ENCODE data around the gene INPP5B.

INPP5B gene

DNA sequence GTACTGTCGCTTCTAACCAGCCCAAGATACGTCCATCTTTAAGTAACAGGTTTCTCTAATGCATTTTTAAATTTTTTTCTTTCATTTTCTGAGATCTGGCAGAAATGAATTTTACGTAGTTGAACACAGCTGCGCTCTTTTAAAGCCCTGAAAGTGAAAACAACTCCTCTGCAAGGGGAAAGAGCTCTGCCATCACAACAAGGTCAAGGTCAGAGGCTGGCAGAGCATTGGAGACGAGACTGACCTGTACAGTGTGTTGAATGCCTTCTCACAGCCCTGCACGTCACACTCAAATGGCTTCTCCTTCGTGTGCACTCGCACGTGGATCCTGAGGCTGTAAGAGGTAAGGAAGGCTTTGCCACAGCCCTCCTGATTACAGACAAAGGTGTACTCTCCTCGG, 107.2 kb downstream of the INPP5B start:
- DNase-seq, result no peak

DNA sequence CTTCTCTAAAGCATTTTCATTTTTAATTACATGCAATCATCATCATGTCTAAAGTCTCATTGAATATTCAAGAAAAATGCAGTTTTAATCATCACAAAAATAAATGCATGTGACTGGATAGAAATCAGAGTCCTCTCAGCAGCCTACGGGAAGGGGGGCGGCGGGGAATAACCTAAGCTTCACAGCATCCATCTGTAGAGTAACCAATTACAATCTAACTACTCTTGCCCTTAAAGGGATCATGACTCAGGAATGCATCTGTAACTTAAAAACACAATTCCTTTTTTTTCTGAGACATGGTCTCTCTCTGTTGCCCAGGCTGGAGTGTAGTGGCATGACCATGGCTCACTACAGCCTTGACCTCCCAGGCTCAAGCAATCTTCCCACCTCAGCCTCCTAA, 110.1 kb downstream of the INPP5B start:
- DNase-seq, result no peak

DNA sequence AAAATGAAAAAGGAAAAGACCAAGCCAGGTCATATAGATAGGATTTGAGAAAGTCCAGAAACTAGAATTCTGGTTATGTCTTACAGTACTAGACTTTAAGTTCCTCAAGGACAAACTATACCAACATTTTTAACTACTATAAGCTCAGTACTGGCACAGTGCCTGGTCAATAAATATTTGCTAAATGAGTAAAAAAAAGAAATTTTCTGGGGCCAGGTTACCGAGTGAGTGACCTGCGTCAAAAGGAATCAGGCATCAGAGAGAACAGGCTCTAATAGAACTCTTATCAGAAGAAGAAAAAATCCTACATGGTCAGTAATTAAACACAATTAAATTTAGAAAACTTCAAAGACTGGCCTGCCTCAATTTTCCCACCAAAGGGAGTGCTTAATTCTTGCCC, 115.0 kb downstream of the INPP5B start:
- DNase-seq, result no peak

DNA sequence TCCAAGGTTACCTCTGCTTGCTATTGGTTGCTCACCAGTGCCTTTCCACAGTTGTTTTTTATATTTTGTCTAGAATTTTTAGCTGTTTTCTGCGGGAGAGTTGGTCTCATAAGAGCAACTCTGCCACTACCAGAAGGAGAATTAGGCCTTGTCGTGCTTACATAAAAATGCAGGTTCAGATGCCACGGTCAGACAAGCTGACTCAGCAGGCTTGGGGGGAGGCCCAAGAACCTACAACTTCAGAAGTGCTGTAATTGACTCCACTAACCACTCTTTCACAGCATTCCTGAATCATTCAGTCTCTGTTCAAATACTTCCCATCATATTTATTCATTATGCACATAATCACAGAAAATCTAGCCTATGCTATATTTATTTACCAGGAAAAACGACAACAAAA, 115.7 kb downstream of the INPP5B start:
- DNase-seq, result no peak

DNA sequence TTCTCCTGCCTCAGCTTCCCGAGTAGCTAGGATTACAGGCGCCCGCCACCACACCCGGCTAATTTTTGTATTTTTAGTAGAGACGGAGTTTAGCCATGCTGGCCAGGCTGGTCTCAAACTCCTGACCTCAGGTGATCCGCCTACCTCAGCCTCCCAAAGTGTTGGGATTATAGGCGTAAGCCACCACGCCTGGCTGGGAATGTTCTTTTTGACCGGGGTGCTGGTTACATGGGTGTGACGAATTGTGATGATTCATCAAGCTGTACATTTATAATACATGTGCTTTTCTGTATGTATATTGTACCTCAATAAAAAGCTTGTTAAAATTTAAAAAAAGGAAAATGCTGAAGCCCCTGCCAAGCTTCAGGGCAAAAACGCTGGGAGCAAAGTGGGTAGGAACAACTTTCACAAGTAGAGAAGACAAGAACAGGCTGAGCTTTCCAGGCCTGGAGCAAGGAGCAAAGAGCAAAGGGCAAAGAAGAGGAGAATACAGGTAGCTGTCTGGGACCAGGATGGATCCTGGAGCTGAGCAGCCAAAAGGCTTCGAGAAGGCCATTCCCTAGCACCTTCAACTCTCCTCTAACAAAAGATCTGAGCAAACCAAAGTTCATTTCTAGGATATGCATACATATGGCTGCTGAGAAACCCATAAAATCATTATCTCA, 118.3 kb downstream of the INPP5B start:
- DNase-seq, result no peak

DNA sequence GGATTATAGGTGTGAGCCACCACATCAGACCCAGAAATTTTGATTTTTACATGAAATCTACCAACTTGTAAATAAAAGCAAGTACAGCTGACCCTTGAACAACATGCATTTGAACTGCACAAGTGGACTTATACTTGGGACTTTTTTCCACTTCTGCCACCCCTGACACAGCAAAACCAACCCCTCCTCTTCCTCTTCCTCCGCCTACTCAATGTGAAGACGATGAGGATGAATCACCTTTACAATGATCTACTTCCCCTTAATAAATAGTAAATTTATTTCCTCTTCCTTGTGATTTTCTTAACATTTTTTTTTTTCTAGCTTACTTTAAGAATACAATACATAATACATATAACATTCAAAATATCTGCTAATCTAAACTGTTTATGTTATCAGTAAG, 121.3 kb downstream of the INPP5B start:
- DNase-seq, result no peak

DNA sequence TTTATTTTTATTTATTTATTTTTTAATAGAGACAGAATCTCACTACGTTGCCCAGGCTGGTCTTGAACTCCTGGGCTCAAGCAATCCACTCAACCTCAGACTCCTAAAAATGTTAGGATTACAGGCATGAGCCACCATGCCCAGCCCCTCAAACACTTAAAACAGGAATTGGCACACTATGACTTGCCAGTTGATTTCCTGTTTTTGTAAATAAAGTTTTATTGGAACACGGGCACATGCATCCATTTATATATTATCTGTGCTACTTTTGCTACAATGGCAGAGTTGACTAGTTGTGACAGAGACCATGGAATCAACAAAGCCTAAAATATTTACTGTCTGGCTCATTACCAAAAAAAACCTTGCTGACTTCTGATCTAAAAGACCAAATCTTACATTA, 122.9 kb downstream of the INPP5B start:
- DNase-seq, result no peak

DNA sequence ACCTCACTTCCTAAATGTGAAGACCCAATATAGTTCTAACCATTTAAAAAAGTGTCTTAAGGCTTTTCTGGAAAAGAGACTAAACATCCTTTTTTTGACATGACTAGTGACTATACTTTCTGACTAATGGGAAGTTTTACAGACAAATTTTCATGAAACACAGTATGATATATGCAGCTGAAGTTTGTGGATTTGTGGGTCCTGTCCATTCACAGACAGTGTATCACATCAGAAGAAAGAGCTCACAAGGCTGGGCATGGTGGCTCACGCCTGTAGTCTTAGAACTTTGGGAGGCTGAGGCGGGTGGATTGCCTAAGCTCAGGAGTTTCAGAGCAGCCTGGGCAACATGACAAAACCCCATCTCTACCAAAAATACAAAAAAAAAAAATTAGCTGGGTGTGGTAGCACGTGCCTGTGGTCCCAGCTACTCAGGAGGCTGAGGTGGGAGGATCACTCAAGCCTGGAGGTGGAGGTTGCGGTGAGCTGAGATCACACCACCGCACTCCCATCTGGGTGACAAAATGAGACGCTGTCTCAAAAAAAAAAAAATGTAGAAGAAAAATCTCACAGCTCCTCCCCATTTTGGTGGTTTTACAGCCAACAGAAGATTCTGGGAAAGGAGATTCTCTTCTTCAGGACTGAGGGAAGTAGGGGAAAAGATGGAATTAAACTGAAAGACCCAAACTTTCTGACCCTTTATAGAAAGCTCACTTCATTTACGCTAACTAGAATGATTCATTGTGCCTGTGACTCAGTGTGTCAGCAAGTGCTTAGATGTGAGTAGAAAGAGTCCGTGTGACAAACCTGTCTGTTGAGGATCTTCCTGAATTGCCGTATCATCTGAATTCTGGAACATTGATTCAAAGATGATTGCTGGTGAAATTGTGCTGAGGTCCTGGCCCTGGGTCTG, 123.7 kb downstream of the INPP5B start:
- DNase-seq, result no peak

DNA sequence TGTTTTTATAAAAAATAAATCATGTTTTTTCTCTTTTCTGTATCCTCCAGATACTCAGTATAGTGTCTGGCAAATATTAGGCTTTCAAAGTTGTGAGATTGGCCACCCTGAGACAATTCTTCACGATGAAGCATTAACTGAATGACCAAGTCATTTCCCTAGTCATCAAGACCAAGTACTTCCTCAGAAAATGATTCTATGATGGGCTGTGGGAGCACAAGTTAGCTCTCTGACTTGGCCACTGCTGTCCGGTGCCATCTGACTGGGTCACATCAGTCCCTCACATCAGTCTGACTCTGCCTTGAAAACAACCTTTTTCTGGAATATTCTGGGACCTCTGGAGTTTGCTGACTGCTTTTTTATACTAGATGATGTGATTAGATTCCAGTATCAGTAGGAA, 125.4 kb downstream of the INPP5B start:
- DNase-seq, result no peak

DNA sequence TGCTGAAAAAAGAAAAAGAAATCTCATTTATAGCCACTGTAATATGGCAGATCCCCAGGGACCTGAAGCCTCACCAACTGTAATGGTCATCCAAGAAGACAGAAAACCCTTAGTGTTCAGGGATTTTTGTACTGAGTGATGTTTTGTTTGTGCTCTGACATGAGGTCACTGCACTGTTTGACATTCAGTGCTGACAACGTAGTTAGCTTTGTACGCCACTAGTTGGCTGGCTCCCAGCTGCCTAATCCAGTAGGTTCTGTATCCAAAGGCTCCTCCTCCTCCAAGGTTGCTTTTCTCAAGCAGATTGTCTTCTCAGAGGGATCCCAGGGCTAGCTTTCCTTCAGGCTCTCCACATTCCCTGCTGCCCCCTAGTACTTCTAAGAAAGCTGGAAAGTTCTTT, 129.4 kb downstream of the INPP5B start:
- DNase-seq, result no peak

DNA sequence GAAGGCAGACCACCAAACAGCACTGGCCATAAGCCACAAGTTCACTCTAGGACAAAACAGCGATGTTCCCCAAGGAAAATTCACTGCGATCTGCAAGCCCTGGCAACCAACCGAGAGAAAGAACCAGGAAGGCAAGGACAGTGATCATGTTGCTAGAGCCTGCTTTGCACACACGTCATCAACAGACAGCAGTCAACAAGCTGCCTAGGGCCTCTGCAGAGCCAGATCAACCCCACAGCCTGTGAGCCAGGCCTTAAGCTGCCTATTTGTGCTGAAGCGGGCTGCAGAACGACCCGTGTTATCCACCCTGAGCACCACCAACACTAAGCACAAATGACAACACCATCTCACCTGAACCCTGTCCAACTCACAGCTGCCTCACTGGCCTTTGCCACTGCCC, 132.6 kb downstream of the INPP5B start:
- no peak for DNase-seq

DNA sequence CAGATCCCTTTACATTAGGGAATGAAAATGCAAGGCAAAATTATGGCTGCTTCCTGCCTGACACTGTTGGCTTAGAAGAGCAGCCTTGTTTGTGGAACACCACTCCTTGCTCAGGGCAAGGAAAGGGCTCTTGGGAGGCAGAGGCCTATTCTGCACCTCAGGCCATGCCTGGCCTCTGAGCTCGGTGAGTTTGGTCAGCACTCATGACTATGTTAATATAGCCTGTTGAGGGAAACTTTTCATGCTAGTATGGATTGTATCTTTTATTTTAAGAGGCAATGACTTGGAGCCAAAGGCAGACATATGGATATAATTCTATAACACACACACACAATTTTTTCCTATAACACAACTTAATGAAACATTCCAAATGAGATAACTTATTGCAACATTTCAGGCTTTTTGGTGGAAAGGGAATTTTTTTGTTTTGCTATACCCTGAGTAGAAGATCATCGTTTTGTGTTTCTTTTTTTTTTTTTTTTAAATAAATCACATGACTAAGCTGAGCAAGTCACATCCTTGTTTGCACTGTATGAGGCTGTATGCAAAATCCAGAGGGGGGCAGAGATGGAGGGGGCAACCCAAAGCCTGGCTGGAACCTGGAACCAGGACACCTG, 133.2 kb downstream of the INPP5B start:
- no peak for DNase-seq

DNA sequence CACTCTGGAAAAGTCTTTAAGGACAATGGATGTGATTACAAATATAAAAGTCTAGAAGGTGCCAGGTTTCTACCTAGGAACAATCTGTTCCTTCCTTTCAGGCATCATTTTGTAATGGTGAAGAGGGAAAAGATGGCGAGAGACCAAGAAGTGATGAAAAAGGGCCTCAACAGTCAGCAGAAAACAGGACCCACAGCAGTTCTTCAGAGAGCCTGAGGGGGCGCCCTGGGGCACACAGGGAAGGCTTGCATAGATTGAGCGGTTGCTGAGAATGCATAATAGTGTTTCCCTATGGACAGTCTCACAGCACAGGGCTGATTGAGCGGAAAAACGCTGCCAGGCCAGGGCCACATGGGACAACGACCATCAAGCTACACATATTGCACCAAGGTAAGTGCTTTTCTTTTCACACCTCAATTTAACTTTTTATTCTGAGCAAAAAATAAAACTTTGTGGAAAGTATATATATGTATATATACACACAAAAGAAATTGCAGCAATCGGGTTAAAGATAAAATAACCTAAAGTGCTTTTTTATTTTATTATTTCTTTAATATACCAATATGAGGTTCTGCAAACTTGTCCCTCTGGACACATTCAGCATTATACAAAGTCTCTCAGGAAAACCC, 135.7 kb downstream of the INPP5B start:
- peak; percentile 34 for DNase-seq

Data from right kidney (tissue), 1 donor.